Iris pigment epithelial cell (primary cell): ENCODE results near the gene RAPGEF6.
A peak's percentile ranks its signal among the peaks of the same experiment; 100 is the strongest.
"Not testable (repeated sequence)": the region's sequence is repeated elsewhere in the genome, so short reads cannot be mapped to it uniquely, and the experiment has no call there.

Experiments used
- DNase-seq: peaks from one replicate; pipeline ENCODE4 v3.0.0-alpha.2; 2011; ENCODE audit warnings: low read depth

RAPGEF6 gene

DNA sequence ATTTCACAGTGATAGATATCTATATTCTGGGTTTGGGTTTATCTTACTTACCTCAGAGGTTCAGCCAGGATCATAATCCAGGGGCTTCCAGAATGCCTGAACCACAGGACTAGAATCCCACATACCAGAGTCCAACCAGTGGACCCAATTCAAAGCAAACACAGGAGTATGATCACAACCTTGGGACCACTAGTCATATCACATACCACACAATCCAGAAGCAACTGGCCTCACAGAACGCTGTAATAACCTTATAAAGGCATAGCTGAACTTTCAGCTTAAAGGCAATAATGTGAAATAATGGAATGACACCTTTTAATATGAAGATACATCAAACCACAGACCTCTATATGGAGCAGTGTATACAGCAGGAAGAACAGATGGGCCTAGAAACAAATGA lies 25.3 kb downstream of the RAPGEF6 start:
- DNase-seq = peak; percentile 47

DNA sequence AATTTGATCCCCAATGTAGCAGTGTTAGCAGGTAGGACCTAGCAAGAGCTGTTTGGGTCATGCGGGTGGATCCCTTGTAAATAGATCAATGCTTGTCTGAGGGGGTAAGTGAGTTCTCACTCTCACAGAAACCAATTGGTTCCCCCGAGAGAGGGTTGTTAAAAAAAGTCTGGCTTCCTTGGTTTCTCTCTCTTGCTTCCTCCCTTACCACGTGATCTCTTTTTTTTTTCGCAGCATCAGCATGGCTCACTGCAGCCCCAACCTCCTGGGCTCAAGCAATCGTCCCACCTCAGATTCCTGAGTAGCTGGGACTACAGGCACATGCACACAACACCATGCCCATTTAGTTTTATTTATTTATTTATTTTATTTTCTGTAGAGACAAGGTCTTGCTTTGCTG lies 26.4 kb downstream of the RAPGEF6 start:
- no peak for DNase-seq

DNA sequence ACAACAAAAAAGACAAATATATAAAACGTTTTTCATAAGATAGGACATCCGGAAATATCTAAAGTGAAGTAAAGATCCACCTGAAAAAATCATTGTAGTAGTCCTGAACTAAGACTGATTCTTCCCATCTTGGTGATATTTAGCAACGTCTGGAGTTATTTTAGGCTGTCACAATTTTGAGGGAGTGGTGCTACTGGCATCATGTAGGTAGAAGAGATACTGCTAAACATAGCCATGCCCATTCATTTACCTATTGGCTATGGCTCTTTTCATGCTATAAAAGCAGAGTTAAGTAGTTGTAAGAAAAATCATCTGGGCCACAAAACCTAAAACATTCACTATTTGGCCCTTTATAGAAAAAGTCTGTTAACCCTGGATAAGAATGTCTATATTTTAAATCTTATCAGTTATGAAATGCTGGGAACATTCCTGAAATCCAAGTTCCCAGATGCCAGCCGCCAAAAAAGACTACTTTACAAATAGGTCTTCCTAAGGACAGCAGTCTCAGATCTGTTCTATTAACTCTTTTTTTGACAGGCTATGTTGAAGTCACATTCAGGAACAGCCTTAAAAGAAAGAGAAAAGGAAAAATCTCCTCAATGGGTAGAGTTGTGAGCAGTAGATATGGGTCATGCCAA lies 27.0 kb downstream of the RAPGEF6 start:
- DNase-seq = no peak

DNA sequence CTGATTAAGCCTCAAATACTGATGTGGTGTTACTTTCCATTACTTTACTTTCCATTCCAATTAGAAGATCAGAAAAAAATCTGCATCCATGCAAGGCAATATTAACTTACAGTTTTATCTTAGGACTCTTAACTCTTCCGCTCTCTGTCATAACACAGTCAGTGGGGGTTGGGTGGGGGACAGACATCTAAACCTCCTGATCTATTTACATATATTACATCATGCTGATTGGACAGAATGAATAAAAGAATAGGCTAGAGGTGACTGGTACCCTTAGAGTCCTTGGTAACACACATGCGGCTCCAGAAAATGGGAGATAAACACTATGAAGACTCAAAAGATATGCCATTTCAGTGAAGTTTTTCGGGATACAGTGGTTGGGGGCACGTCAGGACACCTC lies 27.6 kb downstream of the RAPGEF6 start:
- no peak for DNase-seq

DNA sequence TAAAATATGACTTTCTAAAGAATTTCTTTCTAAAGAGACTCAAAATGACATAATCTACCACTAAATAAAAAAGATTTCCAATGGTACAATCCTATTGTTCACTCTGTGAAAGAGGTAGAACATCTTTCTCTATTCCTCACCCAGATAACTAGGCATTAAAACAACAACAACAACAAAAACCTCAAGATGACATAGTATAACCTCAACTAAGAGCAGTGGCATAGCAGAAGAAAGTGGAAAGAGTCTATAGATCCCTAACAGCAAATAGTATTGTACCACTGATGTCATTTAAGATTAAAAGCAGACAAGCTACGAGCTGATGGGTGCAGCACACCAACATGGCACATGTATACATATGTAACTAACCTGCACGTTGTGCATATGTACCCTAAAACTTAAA lies 29.9 kb downstream of the RAPGEF6 start:
- DNase-seq = no peak

DNA sequence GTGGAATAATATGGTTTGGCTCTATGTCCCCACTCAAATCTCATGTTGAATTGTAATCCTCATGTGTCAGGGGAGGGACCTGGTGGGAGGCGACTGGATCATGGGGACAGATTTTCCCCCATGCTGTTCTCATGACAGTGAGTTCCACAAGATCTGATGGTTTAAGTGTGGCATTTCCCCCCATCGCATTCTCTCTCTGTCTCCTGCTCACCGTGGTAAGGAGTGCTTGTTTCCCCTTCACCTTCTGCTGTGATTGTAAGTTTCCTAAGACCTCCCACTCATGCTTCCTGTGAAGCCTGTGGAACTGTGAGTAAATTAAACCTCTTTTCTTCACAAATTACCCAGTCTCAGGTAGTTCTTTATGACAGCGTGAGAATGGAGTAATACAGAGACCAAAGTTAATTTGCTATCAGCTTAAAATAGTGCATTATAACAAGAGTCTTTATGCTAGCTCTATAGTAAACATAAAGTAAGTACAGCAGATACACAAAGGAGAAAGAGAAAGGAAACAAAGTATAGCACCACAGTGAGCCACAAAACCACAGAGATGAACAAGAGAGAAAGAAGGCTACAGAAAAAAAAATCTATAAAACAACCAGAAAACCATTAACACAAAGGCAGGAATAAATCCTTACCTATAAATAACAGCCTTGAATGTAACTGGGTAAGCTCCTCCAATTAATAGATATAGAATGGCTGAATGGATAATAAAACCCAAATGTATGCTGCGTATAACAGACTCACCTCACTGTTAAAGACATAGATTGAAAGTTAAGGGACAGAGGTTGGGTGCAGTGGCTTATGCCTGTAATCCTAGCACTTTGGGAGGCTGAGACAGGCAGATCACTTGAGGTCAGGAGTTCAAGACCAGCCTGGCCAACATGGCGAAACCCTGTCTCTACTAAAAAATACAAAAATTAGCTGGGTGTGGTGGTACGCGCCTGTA lies 39.7 kb downstream of the RAPGEF6 start:
- no peak for DNase-seq

DNA sequence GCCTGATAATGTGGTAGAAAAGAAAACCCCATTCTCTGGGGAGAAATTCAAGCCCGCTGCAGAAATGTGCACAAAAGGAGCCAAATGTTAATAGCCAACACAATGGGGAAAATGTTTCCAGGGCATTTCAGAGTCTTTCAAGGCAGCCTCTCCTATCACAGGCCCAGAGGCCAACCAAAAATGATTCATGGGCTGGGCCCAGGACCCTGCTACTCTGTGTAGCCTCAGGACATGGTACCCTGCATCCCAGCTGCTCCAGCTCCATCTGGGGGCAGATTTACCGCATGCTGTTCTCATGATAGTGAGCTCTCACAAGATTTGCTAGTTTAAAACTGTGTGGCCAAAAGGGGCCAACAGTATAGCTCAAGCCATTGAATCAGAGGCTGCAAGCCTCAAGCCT lies 41.1 kb downstream of the RAPGEF6 start:
- no peak for DNase-seq

DNA sequence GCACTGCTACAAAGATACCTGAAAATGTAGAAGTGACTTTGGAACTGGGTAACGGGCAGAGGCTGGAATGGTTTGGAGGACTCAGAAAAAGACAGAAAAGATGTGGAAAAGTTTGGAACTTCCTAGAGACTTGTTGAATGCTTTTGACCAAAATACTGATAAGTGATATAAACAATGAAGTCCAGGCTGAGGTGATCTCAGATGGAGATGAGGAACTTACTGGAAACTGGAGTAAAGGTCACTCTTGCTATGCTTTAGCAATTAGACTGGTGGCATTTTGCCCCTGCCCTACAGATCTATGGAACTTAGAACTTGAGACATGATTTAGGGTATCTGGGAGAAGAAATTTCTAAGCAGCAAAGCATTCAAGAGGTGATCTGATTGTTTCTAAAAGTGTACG lies 41.6 kb downstream of the RAPGEF6 start:
- DNase-seq = not testable (repeated sequence)

DNA sequence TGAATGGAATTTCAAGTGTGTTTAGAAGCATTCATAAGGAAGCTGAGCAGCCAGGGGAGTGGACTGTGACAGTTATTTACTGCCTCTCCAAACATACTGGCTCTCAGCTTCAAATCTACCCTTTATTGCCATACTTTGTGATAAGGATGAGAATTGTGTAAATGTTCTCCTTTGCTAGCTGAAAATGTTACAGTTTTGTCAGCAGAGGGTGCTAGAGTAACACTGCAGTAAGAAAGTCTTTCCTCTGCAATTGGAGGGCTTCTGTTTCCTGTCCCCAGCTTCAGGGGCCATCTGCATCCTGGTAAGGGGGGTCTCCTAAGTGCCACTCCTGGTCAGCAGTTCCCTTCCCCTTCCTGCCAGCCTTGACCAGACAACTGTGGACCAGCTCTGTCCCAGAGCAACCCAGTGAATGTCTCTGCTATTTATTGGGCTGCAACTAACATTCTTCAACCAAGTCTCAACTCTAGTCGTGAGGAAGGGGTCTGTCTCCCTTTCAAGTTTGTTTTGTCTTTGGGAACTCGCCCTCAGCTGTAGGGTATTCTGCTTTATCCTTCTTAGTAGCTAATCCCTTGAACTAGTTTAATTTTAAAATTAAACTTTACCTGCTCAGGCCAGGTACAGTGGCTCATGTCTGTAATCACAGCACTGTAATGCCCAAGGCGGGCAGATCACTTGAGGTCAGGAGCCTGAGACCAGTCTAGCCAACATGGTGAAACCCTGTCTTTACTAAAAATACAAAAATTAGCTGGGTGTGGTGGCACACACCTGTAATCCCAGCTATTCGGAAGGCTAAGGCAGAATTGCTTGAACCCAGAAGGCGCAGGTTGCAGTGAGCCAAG lies 45.3 kb downstream of the RAPGEF6 start:
- DNase-seq = peak; percentile 64

DNA sequence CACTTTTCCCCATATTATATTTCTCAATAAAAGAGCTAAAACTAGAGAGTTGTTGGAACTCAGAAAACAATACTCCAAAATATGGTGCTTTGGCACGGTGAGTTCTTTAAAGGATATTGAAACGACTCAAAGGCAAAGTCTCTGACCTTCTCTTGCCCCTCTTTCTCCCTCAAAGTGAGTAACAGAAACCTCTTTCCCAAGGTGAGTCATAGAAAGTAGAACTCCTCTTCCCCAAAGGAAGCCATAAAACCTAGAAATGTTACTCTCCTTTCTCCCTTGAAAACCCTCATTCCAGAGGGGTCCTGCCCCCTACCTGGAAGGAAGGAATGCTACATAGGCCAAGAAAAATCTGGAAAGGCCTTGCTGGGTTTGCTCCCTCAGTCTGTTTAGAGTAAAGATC lies 47.5 kb downstream of the RAPGEF6 start:
- DNase-seq = peak; percentile 25

DNA sequence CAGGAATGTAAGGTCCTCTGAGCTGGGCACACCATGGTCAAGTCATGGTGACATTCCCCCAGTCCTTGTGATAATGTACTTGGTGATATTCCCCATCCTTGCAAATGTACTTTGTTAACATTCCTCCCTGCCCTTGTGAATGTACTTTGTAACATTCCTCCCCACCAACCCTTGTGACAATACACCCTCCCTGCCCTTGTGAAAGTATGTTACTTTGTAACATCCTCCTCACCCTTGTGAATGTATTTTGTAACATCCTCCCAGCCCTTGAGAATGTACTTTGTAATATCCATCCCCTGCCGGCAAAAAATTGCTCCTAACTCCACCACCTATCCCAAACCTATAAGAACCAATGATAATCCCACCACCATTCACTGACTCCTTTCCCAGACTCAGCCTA lies 53.3 kb downstream of the RAPGEF6 start:
- DNase-seq = peak; percentile 27

DNA sequence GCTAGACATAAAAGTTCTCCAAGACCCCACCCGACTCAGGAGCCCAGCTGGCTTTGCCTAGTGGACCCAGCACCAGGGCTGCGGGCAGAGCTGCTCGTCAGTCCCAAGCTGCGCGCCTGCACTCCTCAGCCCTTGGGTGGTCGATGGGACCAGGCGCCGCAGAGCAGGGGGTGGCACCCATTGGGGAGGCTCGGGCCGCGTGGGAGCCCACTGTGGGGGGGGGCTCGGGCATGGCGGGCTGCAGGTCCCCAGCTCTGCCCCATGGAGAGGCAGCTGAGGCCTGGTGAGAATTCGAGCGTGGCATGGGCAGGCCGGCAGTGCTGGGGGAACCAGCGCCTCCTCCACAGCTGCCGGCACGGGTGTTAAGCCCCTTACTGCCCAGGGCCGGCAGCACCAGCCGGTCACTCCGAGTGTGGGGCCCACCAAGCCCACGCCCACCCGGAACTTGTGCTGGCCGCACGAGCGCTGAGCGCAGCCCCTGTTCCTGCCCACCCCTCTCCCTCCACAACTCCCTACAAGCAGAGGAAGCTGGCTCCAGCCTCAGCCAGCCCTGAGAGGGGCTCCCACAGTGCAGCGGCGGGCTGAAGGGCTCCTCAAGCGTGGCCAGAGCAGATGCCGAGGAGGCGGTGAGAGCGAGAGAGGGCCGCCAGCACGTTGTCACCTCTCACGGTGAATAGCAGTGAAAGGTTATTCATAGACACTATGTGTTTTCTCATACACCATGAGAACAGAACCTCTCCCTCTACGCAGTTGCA lies 54.9 kb downstream of the RAPGEF6 start:
- DNase-seq = no peak

DNA sequence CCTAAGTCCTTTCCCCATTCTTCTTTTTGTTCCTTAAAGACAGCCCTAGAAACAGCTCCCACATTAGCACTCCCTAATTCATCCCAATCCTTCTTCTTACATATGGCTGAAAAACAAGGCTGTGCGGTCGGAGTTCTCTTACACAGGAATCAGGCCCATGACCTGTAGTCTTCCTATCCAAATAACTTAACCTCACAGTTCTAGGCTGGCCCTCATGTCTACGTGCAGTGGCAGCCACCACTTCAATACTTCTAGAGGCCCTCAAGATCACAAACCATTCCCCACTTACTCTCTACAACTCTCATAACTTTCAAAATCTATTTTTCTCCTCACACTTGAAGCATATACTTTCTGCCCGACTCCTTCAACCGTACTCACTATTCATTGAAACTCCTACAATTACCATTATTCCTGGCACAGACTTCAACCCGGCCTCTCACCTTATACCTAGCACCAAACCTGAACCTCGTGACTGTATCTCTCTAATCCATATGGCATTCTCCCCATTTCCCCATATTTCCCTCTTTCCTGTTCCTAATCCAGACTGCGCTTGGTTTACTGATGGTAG lies 59.3 kb downstream of the RAPGEF6 start:
- no peak for DNase-seq

DNA sequence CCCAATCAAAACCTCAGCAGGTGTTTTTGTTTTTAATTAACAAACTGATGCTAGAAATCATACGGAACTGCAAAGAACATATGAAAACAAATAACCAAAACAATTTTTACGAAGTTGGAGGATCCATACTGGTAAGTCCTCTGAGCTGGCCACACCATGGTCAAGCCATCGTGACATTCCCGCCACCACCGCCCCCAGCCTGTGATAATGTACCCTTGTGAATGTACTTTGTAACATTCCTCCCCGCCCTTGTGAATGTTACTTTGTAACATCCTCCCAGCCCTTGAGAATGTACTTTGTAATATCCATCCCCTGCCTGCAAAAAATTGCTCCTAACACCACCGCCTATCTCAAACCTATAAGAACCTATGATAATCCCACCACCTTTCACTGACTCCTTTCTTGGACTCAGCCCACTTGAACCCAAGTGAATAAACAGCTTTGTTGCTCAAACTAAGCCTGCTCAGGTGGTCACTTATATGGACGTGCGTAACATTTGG lies 63.3 kb downstream of the RAPGEF6 start:
- DNase-seq = no peak

DNA sequence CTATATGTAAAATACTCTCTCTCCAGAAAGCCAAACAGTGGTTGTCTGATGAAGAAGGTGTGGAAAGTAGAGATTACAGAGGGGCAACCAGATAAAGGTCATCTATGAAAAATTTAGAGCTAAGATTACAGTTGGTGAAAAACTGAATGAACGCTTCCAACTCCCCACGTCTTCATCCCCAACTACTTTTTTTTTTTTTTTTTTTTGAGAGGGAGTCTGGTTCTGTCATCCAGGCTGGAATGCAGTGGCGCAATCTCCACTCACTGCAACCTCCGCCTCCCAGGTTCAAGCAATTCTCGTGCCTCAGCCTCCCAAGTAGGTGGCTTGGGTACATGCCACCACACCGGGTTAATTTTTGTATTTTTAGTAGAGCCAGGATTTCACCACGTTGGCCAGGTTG lies 64.3 kb downstream of the RAPGEF6 start:
- peak; percentile 26 for DNase-seq

DNA sequence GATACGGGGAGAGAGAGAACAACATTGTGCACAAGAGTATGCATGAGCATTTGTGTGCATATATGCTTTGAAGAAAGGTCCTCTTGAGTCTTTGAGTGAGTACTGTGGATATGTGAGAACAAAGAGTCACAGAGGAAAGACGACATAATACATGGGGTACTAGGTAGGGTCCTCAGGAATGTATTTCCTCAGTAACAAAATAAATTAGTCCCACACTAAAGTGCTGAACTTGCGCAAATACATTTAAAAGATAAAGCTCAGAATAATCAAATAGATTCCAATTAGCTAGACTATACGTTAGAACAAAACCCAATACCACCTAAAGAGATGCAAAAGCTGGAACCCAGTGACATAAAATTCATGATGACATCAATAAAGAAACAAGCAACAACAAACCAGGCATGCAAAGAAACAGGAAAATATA lies 70.8 kb downstream of the RAPGEF6 start:
- no peak for DNase-seq

DNA sequence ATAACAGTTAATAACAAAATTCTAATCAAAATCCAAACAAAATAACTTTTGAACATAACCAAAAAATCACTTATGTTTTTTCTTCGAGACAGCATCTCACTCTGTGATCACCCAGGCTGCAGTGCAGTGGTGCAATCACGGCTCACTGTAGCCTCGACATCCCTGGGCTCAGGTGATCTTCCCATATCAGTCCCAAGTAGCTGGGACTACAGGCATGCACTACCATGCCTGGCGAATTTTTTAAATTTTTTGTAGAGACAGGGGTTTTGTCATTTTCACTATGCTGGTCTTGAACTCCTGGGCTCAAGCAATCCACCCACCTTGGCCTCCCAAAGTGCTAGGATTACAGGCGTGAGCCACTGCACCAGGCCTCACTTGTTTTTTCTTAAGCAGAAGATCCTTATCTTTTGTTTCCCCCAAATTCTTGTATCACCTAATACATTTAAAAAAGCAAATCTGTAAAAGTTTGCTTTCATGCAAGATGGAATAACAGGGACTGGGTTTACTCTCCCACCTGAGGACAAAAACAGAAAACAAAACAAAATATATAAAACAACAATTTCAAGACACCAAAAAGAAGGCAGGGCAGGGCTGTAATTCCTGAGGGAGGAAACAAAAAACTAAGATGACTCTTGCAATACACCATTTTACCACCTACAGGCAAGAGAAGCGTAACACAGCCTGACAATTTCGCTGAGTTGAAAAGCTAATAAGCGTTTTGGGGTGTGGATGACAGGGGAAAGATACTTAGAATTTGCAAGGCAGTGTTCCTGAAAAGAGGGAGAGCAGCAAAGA lies 71.4 kb downstream of the RAPGEF6 start:
- DNase-seq = no peak

DNA sequence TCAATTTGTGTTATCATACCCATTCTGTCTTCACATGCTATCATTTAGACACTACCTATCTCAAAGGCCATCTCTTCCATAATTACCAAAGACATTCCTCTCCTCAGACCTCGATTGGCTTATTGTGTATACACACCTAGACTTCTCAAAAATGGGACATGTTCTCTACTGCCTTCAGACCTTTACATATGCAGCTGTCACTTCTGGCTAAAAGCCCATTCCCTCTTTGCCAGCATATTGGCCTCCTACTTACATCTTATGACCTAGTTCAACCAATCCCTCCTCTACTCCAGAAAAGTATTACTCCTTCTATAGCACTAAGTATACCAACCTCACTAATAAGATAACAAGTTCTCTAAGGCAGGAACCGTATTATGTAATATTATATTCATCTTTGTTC lies 84.4 kb downstream of the RAPGEF6 start:
- DNase-seq = no peak

DNA sequence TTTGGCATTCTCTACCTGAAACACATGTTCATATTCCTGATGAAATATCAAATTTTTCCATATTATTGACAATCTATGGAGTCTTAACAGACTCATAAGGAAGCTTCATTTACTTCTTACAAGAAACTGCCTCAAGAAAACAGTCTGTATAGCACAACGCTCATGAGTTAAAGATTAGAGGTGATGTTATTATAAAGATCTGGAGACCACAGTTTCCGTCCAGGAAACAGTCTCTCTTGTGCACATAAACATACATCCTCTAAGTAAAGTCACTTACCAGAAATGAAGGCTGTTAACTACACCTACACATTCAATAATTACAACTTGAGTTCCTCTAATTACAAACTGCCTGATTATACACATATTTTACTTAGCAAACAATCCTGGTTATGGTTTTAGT lies 86.9 kb downstream of the RAPGEF6 start:
- peak; percentile 22 for DNase-seq

DNA sequence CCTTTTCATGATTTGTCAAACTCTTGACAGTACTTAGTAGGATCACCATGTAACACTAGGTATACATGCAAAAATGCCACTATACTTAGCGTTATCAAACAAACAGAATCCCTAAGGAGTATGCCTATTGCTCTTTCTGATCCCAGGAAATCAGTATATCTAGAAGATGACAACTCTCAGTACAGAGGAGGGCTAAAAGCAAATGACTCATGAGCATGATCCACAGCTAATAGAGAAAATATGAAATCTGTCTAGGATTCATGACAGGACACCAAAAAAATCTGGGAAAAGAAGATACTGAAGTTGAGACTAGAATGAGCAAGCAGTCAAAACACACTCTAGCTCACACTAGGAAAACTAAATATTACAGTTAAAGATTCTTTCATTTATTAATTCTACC lies 89.2 kb downstream of the RAPGEF6 start:
- peak; percentile 65 for DNase-seq
